ENCODE results near the gene TM7SF2. TPM values are rescaled to one million over a fixed set of nuclear protein-coding genes. Genes with fewer than 3 reads are reported as not detected.

Gene TM7SF2
- total and polyA plus RNA-seq, 2 of the 13 experiments (the other 11 are each of a cell fraction or from before 2014, with no cell fraction given) = 56.0 to 66.9 TPM

DNA sequence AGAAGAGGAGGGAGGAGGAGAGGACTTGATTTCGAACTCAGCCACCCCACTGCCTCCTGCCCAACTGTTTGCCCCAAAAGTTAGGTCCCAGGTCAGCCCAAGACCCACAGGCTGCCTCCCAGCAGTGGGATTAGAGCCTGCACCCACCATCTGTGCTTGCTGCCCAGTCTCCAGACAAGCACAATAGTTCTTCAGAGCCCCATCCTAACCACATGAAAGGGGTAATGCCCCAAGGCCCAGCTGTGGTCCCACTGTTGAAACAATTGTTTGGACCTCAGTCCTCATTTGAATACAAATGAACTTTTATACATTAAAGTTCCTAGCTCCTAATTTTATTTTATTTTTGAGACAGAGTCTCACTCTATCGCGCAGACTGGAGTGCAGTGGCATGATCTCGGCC lies 21.0 kb upstream of the TM7SF2 start (continued):
- TF ChIP-seq, protein P1, sequence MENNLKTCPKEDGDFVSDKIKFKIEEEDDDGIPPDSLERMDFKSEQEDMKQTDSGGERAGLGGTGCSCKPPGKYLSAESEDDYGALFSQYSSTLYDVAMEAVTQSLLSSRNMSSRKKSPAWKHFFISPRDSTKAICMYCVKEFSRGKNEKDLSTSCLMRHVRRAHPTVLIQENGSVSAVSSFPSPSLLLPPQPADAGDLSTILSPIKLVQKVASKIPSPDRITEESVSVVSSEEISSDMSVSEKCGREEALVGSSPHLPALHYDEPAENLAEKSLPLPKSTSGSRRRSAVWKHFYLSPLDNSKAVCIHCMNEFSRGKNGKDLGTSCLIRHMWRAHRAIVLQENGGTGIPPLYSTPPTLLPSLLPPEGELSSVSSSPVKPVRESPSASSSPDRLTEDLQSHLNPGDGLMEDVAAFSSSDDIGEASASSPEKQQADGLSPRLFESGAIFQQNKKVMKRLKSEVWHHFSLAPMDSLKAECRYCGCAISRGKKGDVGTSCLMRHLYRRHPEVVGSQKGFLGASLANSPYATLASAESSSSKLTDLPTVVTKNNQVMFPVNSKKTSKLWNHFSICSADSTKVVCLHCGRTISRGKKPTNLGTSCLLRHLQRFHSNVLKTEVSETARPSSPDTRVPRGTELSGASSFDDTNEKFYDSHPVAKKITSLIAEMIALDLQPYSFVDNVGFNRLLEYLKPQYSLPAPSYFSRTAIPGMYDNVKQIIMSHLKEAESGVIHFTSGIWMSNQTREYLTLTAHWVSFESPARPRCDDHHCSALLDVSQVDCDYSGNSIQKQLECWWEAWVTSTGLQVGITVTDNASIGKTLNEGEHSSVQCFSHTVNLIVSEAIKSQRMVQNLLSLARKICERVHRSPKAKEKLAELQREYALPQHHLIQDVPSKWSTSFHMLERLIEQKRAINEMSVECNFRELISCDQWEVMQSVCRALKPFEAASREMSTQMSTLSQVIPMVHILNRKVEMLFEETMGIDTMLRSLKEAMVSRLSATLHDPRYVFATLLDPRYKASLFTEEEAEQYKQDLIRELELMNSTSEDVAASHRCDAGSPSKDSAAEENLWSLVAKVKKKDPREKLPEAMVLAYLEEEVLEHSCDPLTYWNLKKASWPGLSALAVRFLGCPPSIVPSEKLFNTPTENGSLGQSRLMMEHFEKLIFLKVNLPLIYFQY (CRISPR knock-in tag; IDR thresholded peaks at IDR 0.05; ENCODE audit: borderline replicate concordance) = no peak
- TF ChIP-seq REPIN1 (CRISPR knock-in tag; IDR thresholded peaks at IDR 0.05; ENCODE audit: borderline replicate concordance, low read depth) (no peak), ZNF441 (CRISPR knock-in tag; IDR thresholded peaks at IDR 0.05; ENCODE audit: borderline replicate concordance) (no peak), ZNF446 (CRISPR knock-in tag; IDR thresholded peaks at IDR 0.05) (no peak)
- TF ChIP-seq, protein P2, sequence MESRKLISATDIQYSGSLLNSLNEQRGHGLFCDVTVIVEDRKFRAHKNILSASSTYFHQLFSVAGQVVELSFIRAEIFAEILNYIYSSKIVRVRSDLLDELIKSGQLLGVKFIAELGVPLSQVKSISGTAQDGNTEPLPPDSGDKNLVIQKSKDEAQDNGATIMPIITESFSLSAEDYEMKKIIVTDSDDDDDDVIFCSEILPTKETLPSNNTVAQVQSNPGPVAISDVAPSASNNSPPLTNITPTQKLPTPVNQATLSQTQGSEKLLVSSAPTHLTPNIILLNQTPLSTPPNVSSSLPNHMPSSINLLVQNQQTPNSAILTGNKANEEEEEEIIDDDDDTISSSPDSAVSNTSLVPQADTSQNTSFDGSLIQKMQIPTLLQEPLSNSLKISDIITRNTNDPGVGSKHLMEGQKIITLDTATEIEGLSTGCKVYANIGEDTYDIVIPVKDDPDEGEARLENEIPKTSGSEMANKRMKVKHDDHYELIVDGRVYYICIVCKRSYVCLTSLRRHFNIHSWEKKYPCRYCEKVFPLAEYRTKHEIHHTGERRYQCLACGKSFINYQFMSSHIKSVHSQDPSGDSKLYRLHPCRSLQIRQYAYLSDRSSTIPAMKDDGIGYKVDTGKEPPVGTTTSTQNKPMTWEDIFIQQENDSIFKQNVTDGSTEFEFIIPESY (CRISPR knock-in tag; IDR thresholded peaks at IDR 0.05) = no peak

DNA sequence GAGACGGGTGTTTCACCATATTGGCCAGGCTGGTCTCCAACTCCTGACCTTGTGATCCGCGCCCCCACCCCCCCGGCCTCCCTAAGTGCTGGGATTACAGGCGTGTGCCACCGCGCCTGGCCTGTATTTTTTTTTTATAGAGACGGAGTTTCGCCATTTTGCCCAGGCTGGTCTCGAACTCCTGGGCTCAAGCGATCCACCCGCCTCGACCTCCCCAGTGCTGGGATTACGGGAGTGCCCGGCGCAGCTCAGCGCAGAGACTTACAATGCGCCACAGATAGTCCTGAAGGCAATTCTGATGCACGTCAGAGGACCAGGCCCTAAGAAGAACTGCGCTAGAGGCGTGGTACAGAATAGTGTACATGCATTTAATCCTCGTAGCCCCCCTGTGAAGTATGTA lies 16.2 kb upstream of the TM7SF2 start:
- BruUV-seq (replicated peaks) = no TSS peak
- Histone ChIP-seq H4K20me1 (ENCODE audit: insufficient read depth, low read length) (no peaks in the 10 kb centered on the region), H3K4me2 (ENCODE audit: low read depth, low read length) (peak overlapping the region; percentile 98), H3K36me3 (replicated peaks in 1 of 2; ENCODE audit: control insufficient read depth in 1 of 2, insufficient read depth in 2 of 2, low read length in 2 of 2) (peaks cover 0 to 4% of the 10 kb centered on the region in 2 experiments; a peak in 1 of 5 replicates), H3K9ac (ENCODE audit: insufficient read depth, low read depth, low read length) (peak overlapping the region; percentile 83), H2AFZ (ENCODE audit: low read length) (no peak overlapping the region), H3K4me3 (replicated peaks in 1 of 3; ENCODE audit: insufficient read depth in 1 of 3, low read depth in 2 of 3, low read length in 3 of 3) (peak overlapping the region; percentile 78 to 85 (median 83); a peak in 3 of 6 replicates), H3K27ac (ENCODE audit: extremely low read length, insufficient read depth, low read length) (peak overlapping the region; percentile 93), H3K9me3 (ENCODE audit: low read length) (no peaks in the 10 kb centered on the region), H3K79me2 (ENCODE audit: insufficient read depth, low read length) (peaks cover 5% of the 10 kb centered on the region), H3K27me3 (ENCODE audit: control insufficient read depth in 1 of 2, insufficient read depth in 2 of 2, low read length in 2 of 2) (no peaks in the 10 kb centered on the region; a peak in 1 of 5 replicates), H3K4me1 (ENCODE audit: insufficient read depth, low read length) (peaks cover 50% of the 10 kb centered on the region)
- DNase-seq (ENCODE audit: low spot score) (no peak), ATAC-seq (no peak), FAIRE-seq (no peak)
- peak; percentile 28; the same call in 1 of the 2 replicates for TF ChIP-seq ZNF546 (CRISPR knock-in tag; conservative IDR thresholded peaks at IDR 0.05)
- no peak for TF ChIP-seq NFATC3 (CRISPR knock-in tag; IDR thresholded peaks at IDR 0.05)
- ChIA-PET POLR2A (interaction anchor here (1.5 to 8.1 kb wide), 8 partner anchors 17 to 86 kb away, joined by 4 to 86 read pairs (median 6); partner anchors contain the start of genes CAPN1, FAU, MRPL49 and TM7SF2), CTCF (ENCODE audit: low intra/inter-chr PET ratio, low total read pairs) (no interaction called here)
- WGBS (ENCODE audit: low lambda C conversion rate) = 92% methylated on average over 22 of the region's 22 CpGs
- in situ Hi-C loops (cut with HindIII; ENCODE audit: extremely low pct_ligation_motif_present, low pct_unique_long_range_greater_than_20kb) = no loop called here
- intact Hi-C loops (cut with micrococcal nuclease; ENCODE audit: unreplicated experiment) = no loop called here

Measured in HepG2 (cell line).